ENCODE results near the gene AP1G1.

Gene AP1G1

DNA sequence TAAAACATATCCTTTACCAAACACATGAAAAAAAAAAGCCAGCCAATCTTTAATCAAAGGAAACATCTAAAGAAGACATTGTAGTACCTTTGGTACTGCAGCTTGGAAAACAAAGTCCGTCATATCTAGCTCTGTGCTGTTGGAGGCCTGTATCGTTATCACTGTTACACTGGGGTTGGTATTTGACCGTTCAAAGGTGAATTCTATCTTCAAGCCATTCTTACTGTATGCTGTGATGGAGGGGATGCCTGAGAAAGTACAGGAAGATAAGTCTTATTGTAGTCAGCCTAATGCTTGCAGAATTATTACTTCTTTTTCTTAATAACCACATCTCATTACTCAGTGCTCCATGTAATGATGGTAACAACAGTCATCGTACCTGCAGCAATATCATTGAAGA lies 69.8 kb downstream of the AP1G1 start:
- Mint-ChIP-seq H3K27ac (no peak overlapping the region), H3K27me3 (no peaks in the 10 kb centered on the region), H3K4me1 (no peaks in the 10 kb centered on the region), H3K9me3 (no peaks in the 10 kb centered on the region), H3K4me3 (no peak overlapping the region), H3K36me3 (peaks cover 5% of the 10 kb centered on the region)

DNA sequence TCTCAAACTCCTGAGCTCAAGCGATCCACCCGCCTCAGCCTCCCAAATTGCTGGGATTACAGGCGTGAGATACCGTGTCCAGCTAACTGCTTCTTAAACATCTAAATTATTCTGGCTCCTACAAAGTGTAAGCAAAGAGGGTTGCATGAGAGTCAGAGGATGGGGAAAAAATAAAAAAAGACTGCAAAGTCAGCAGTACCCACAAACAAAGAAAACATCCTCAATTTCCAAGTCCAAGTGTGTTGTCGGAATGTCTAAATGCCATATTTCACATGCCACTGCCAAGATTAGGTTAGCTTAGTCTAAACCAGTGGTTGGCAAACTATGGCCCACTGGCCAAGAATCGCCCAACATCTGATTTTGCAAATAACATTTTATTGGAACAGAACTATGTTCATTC lies 71.1 kb downstream of the AP1G1 start:
- Mint-ChIP-seq H3K27ac (no peak overlapping the region), H3K36me3 (peaks cover 8% of the 10 kb centered on the region), H3K4me1 (no peaks in the 10 kb centered on the region), H3K27me3 (no peaks in the 10 kb centered on the region), H3K9me3 (no peaks in the 10 kb centered on the region), H3K4me3 (no peak overlapping the region)

DNA sequence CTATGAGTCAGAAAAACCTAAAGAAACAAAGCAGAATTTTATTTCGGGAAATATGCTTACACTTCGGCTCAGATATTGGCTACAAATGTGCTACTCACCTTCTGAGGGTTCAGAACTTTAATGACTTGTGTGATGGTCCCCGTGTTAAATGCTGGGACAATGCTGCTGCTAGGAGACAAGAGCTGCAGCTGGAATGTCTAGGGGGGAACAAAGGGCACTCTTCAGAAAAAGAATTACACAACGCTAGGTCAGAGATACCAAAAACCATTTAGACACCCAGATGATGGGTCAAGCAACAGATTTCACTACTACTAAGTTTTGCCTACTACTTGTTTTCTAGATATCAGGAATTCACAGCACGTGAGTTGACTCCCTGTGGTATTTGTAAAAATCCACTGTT lies 74.1 kb downstream of the AP1G1 start:
- Mint-ChIP-seq H3K4me3 (no peak overlapping the region), H3K9me3 (no peaks in the 10 kb centered on the region), H3K27ac (no peak overlapping the region), H3K4me1 (peaks cover 3% of the 10 kb centered on the region), H3K36me3 (peaks cover 12% of the 10 kb centered on the region), H3K27me3 (no peaks in the 10 kb centered on the region)

DNA sequence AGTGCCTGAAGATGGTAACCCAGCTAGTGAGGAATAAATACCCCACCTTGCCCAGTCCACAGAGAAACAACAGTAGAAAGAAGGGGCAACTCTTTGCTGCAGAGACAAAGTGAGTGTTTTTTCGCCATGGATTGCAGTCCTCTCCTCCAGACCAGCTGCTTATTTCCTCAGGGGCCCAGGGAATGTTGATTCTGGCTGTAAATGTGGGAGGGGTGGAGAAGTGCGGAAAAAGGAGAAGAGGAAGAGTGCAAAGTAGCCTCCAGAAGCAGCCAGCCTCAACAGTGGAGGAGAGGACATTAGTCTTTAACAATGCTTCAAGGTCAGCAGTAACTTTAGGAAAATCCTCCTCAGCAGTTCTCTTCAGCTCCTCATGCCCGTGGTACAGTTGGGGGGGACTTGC lies 76.0 kb downstream of the AP1G1 start:
- Mint-ChIP-seq H3K4me3 (no peak overlapping the region), H3K27ac (no peak overlapping the region), H3K9me3 (no peaks in the 10 kb centered on the region), H3K4me1 (peaks cover 3% of the 10 kb centered on the region), H3K36me3 (peaks cover 12% of the 10 kb centered on the region), H3K27me3 (no peaks in the 10 kb centered on the region)

DNA sequence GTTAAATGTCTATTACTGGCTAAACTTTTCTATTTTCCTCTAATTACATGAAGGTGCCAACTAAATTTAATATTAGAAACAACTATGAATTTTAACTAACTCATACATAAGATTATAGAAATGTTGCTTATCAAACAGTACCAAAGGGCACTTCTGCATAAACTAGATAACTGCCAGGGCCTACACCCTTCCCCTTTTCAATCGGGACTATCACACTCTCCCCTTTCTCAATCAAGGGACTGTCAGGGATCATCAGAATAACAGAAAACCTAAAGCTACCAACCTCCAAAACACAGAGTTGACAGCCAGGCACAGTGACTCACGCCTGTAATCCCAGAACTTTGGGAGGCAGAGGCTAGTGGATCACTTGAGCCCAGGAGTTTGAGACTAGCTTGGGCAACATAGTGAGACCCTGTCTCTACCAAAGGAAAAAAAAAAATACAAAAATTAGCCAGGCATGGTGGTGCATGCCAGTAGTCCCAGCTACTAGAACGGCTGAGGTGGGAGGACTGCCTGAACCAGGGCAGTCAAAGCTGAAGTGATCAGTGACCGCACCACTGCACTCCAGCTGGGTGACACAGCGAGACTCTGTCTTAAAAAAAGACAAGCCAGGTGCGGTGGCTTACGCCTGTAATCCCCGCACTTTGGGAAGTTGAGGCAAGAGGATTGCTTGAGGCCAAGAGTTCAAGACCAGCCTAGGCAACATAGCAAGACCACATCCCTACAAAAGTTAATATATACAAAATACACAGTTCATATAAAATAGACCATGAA lies 80.9 kb downstream of the AP1G1 start:
- H3K27me3 Mint-ChIP-seq: no peaks in the 10 kb centered on the region
- no peak overlapping the region for H3K4me3 Mint-ChIP-seq
- H3K27ac Mint-ChIP-seq: no peak overlapping the region
- H3K4me1 Mint-ChIP-seq: peaks cover 13% of the 10 kb centered on the region
- peaks cover 4% of the 10 kb centered on the region for H3K36me3 Mint-ChIP-seq
- no peaks in the 10 kb centered on the region for H3K9me3 Mint-ChIP-seq

DNA sequence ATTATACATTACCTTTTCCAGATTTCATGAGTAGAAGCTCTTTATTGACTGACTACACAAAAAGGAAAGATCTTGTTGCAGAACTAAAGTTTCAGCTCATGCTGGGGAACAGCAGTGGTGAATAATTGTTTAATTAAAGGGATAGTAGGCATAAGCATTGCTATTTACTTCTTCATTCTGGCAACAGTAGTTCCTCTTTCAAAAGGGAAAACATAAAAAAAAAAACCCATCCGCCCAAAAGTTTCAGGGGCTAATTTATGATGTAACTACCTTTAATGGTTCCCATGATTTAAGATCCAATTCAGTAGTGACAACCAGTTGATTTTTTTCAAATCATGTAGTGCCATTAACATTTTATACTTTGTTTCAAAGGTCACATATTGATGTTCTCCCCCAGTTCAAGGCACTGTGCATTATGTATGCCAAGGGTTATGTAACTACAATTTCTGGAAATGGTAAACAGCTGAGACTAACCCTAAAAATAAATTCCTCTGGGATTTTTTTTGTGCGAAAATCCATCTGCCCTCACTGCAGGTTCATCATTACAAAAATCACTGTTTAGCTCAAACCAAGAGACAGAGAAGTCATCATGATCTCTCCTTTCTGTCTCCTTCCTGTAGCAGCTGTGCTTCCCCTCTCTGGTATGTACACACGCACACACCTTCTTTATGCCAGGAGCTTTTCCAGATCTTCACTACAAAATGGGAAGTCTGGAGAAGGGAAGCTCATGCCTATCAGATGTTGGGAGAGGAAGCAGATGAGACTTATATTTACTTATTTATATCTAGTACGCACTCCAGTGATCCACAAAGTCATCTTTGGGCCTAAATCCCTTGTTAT lies 81.9 kb downstream of the AP1G1 start:
- H3K27ac Mint-ChIP-seq: no peak overlapping the region
- no peaks in the 10 kb centered on the region for H3K9me3 Mint-ChIP-seq
- H3K4me1 Mint-ChIP-seq: peaks cover 20% of the 10 kb centered on the region
- H3K27me3 Mint-ChIP-seq: no peaks in the 10 kb centered on the region
- no peak overlapping the region for H3K4me3 Mint-ChIP-seq
- H3K36me3 Mint-ChIP-seq: no peaks in the 10 kb centered on the region

DNA sequence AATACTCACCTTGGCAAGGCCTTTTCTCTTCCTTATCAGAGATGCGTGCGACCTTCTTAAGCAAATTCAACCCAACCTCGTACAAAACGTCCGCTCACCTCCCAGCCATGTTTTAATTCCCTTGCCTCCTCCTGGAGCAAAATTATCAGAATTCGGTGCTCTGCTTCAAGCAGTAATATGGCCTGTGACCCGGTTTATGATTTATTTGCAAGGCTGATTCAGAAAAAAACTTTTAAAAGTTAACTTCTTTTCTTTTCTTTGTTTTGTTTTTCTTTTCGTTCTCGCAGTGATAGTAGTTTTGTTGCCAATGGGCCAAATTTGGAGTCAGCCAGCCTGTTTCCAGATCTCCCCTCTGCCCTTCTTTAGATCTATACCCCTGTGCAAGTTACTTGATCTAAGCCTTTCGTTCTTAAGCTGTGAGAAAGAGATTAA lies 84.3 kb downstream of the AP1G1 start, which contains the start of gene PHLPP2:
TSS of gene PHLPP2 (minus strand) at position 382 of the 432 bp plus-strand sequence. CDS start 9,906 bp downstream, outside the sequence.
- peaks cover 18% of the 10 kb centered on the region for H3K4me1 Mint-ChIP-seq
- no peaks in the 10 kb centered on the region for H3K9me3 Mint-ChIP-seq
- H3K4me3 Mint-ChIP-seq: peak within 1 kb of the TSS; percentile 87
- H3K36me3 Mint-ChIP-seq: no peaks in the 10 kb centered on the region
- H3K27ac Mint-ChIP-seq: no peak within 1 kb of the TSS
- H3K27me3 Mint-ChIP-seq: no peaks in the 10 kb centered on the region

DNA sequence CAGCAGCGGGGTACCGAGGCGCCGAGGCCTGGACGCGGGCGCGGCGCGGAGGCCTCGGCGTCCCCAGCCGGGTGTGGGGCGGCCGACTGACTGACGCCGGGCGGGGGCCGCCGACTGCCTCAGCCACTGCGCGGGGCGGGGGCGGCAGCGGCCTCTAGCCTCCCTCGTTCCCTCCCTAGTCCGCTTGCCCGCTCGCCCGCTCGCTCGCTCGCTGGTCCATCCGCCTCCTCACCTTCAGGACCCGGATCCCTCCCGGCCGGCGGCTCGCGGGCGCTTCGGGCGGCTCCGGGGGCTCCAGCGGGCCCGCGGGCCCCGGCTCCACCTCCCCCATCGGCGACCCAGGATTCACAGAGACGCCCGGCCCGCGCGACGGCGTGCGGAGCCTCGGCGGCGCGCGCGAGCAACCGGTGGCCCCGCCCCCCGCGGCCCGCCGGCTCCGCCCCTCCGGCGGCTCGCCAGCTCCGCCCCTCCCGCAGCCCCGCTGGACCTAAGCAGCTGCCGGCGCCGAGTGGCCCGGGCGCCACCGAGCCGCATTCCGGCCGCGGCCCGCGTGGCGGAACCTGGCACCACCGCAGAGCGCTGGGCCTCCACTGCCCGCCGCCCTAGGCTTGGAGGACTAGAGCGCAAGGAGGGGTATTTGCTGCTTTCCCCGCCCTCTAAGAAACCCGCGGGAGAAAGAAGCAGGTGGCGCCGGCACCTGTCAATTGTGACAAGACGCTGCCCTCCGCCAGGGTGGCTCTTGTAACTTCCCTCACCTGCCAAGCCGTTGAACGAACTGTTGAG lies 84.9 kb downstream of the AP1G1 start:
- Mint-ChIP-seq H3K4me1 (peaks cover 18% of the 10 kb centered on the region), H3K9me3 (no peaks in the 10 kb centered on the region), H3K4me3 (peak overlapping the region; percentile 87), H3K27ac (no peak overlapping the region), H3K36me3 (no peaks in the 10 kb centered on the region), H3K27me3 (no peaks in the 10 kb centered on the region)

DNA sequence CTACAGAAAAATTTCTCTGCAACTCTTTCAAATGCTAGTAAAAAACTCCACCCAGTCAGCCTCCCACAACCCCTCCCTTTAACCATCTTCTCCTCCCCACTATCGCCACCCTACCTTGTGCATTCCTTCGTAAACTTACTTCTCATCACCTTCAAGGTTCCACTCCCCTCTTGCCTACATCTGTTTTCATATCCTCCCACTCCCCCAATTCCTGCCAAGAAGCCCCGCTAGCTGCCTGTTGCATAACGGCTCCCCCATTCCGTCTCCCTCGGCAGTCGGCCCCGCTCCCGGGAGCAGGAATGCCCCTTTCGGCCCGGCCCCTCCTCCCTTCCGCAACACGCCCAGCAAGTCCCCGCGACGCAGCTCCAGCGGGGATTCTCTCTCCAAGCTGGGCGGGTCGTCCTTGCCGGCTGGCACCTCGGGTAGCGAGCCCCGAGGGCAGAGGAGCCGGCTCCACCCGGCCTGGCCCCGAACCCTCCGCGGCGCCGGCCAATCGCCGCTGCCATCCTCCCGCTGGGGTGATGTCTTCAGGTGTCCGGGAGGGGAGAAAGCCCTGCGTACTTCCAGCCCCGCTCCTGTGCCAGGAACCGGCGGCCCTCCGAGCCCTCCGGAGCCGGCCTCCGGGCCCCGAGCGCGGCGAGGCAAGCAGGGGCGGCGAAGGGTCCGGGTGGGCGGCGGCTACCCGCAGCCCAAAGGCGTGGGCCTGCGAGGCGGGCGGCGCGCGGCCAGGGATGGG lies 85.7 kb downstream of the AP1G1 start:
- Mint-ChIP-seq H3K9me3 (no peaks in the 10 kb centered on the region), H3K4me1 (peaks cover 18% of the 10 kb centered on the region), H3K27ac (peak overlapping the region; percentile 90), H3K27me3 (no peaks in the 10 kb centered on the region), H3K4me3 (peak overlapping the region; percentile 95), H3K36me3 (no peaks in the 10 kb centered on the region)

DNA sequence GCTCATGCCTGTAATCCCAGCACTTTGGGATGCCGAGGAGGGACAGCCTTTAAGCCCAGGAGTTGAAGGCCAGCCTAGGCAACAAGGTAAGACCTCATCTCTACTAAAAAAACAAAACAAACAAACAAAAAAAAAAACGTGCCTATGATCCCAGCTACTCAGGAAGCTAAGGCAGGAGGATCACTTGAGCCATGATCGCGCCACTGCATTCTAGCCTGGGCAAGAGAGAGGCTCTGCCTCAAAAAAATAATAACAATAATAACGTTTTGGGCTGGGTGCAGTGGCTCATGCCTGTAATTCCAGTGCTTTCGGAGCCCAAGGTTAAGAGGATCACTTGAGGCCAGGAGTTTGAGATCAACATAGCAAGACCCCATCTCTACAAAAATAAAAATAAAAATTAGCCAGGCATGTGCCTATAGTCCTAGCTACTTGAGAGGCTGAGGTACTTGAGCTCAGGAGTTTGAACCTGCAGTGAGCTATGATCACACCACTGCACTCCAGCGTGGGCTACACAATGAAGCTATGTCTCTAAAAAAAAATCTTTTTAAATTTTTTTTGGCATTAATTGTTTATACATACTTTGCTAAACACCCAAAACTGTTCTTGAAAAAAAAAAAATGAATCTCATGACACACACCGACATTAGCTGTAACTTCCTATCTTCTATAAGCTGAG lies 87.4 kb downstream of the AP1G1 start:
- Mint-ChIP-seq H3K9me3 (no peaks in the 10 kb centered on the region), H3K27me3 (no peaks in the 10 kb centered on the region), H3K4me3 (no peak overlapping the region), H3K36me3 (no peaks in the 10 kb centered on the region), H3K27ac (no peak overlapping the region), H3K4me1 (peaks cover 18% of the 10 kb centered on the region)

DNA sequence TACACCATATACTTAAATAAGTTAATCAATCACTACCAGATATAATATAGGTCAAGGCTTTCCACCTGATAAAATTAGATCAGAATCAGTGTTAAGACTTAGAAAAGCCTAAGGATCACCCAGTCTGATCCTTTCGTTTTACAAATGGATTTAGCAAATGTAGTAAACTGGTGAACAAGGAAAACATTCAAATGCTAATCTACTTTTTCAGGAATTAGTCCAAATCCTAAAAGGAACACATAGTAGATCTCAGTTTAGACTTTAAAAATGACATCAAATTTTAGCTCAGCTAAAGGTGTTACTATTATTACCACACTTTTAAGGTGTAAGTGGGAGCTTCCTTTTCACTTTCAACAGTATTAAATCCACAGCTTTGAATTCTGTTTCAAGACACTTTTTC lies 96.1 kb downstream of the AP1G1 start:
- H3K4me3 Mint-ChIP-seq: no peak overlapping the region
- H3K27me3 Mint-ChIP-seq: no peaks in the 10 kb centered on the region
- H3K27ac Mint-ChIP-seq: no peak overlapping the region
- no peaks in the 10 kb centered on the region for H3K36me3 Mint-ChIP-seq
- H3K9me3 Mint-ChIP-seq: no peaks in the 10 kb centered on the region
- H3K4me1 Mint-ChIP-seq: peaks cover 4% of the 10 kb centered on the region

DNA sequence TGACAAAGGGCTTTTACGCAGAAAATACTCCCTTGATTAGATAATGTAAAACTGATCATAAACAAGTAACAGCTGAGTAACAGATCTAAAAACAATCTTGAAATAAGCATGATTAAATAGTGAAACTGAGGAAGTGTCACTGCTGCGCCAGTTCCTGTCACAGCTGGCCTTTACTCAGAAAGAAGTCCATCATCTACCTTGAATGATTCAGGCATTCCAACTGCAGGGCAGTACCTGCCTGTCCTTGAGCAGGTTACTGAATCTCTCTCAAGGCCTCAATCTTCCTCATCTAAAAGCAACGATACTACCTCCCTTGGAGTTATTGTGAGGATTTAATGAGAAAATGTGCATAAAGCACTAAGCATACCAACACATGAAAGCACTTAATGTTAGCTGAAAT lies 96.8 kb downstream of the AP1G1 start:
- no peak overlapping the region for H3K27ac Mint-ChIP-seq
- H3K4me1 Mint-ChIP-seq: peaks cover 4% of the 10 kb centered on the region
- no peaks in the 10 kb centered on the region for H3K9me3 Mint-ChIP-seq
- H3K4me3 Mint-ChIP-seq: no peak overlapping the region
- H3K36me3 Mint-ChIP-seq: no peaks in the 10 kb centered on the region
- no peaks in the 10 kb centered on the region for H3K27me3 Mint-ChIP-seq

DNA sequence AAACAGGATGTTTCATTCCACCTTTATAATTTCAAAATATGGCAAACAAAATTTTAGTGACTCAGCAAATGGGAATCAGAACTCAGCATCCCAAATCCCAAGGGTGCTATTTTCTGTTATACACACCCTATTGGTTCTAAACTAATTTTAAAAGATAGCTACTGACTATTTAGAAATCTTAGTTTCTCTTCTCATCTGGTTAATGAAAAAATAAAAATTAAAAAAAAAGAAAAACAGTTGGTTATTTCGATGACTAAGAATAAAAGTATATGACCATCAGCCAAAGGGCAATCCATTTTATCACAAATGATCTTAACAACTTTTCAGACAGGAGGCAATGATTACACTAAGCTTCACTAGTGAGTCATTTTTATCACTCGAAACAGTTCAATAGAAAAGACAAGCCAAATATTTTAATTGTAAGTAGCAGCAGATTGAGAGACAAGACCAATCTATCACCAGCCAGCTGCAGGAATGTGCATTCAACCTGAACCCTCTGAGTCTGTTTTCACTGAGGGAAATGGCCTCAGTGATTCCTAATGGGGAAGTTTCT lies 99.3 kb downstream of the AP1G1 start:
- H3K4me3 Mint-ChIP-seq: no peak overlapping the region
- H3K27ac Mint-ChIP-seq: no peak overlapping the region
- no peaks in the 10 kb centered on the region for H3K27me3 Mint-ChIP-seq

DNA sequence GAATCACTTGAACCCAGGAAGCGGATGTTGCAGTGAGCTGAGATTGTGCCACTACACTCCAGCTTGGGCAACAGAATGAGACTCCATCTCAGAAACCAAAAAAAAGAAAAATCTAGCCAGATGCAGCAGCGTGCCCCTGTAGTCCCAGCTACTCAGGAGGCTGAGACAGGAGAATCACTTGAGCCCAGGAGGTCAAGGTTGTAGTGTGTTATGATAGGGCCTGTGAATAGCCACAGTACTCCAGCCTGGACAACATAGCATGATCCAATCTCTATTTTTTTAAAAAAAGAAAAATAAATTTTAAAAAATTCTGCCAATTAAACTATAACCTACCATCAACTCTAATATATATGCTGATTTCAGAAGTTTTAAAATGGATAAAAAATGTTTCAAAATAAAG lies 99.9 kb downstream of the AP1G1 start:
- no peaks in the 10 kb centered on the region for H3K9me3 Mint-ChIP-seq
- no peak overlapping the region for H3K27ac Mint-ChIP-seq
- no peaks in the 10 kb centered on the region for H3K27me3 Mint-ChIP-seq
- H3K36me3 Mint-ChIP-seq: no peaks in the 10 kb centered on the region
- H3K4me1 Mint-ChIP-seq: no peaks in the 10 kb centered on the region
- no peak overlapping the region for H3K4me3 Mint-ChIP-seq

More for the DNA sequence above, 99.3 kb downstream of the AP1G1 start:
- Mint-ChIP-seq H3K36me3 (no peaks in the 10 kb centered on the region), H3K9me3 (no peaks in the 10 kb centered on the region), H3K4me1 (no peaks in the 10 kb centered on the region)
